HG02973 (cell line): ENCODE measurements around the gene TEKT2.

Source experiments
- ATAC-seq: cut with Tn5 transposase; IDR thresholded peaks from one replicate; pipeline ENCODE4 v1.9.1; 2021; ENCODE audit warnings: moderate library complexity; ENCODE audit not compliant: unreplicated experiment

TEKT2 gene

GRCh38 chr1:36099681-36100341, 15.9 kb downstream of the TEKT2 start:
- ATAC-seq, result no peak

- no peak for ATAC-seq
These were observed 16.5 kb downstream of the TEKT2 start for GRCh38 chr1:36100376-36100775.

GRCh38 chr1:36101546-36101945, 17.7 kb downstream of the TEKT2 start:
- ATAC-seq, result no peak

GRCh38 chr1:36106269-36106668, 22.4 kb downstream of the TEKT2 start:
- ATAC-seq, result no peak

- no peak for ATAC-seq
These were observed 23.5 kb downstream of the TEKT2 start for GRCh38 chr1:36107394-36107793.

GRCh38 chr1:36108314-36108713, 24.4 kb downstream of the TEKT2 start:
- no peak for ATAC-seq

GRCh38 chr1:36109041-36109679, 25.3 kb downstream of the TEKT2 start:
- ATAC-seq, result no peak

GRCh38 chr1:36111151-36111550, 27.3 kb downstream of the TEKT2 start:
- no peak for ATAC-seq

- no peak for ATAC-seq
These were observed 28.9 kb downstream of the TEKT2 start for GRCh38 chr1:36112823-36113222.

GRCh38 chr1:36114371-36114770, 30.5 kb downstream of the TEKT2 start:
- no peak for ATAC-seq

- no peak for ATAC-seq
These were observed 31.3 kb downstream of the TEKT2 start for GRCh38 chr1:36115200-36115669.

- no peak for ATAC-seq
These were observed 32.0 kb downstream of the TEKT2 start for GRCh38 chr1:36115931-36116330.

GRCh38 chr1:36116901-36117300, 33.0 kb downstream of the TEKT2 start:
- no peak for ATAC-seq

- no peak for ATAC-seq
These were observed 34.7 kb downstream of the TEKT2 start for GRCh38 chr1:36118447-36119204.

GRCh38 chr1:36119456-36119855, 35.6 kb downstream of the TEKT2 start:
- no peak for ATAC-seq

- no peak for ATAC-seq
These were observed 38.5 kb downstream of the TEKT2 start for GRCh38 chr1:36122062-36123030.

- ATAC-seq, result no peak
These were observed 39.5 kb downstream of the TEKT2 start for GRCh38 chr1:36123356-36123755.

- ATAC-seq, result no peak
These were observed 40.7 kb downstream of the TEKT2 start for GRCh38 chr1:36124404-36125128.

GRCh38 chr1:36125129-36125991, 41.5 kb downstream of the TEKT2 start, which contains the start of gene COL8A2:
Gene COL8A2 (minus strand): TSS chr1:36125222. CDS start chr1:36100242, 24,980 bp downstream.
- no peak for ATAC-seq
